Natural killer cell treated with Interleukin-12 subunit alpha and Interleukin-12 subunit beta and Interleukin-15 and Interleukin-18, amount 100 ng/mL, for 72 hours (primary cell): ENCODE data around the gene PTPRN2. TPM values are rescaled to one million over a fixed set of nuclear protein-coding genes. Genes with fewer than 3 reads are reported as not detected.

ENCODE experiments used
- ATAC-seq, 2 donors: fragments of 150-1000 bp; cut with Tn5 transposase in 1 of 2; sonication (Bioruptor Pico), chemical (Tn5 transposase) in 1 of 2; 2 replicates each; pipeline ENCODE4 v1.10.0; 2021
- DNase-seq: peaks from one replicate; pipeline ENCODE4 v3.0.0; 2022; ENCODE audit warnings: low spot score
- H3K27ac Mint-ChIP-seq, 2 donors: 1 replicate in 1 of 2; 2 replicates in 1 of 2; pipeline ENCODE4 v1.8.0; 2022; ENCODE audit warnings: mixed read lengths in 2 of 2, mild to moderate bottlenecking in 1 of 2, moderate library complexity in 1 of 2
- H3K27me3 Mint-ChIP-seq, 2 donors: 1 replicate in 1 of 2; 2 replicates in 1 of 2; pipeline ENCODE4 v1.8.0; 2022; ENCODE audit warnings: mixed read lengths in 2 of 2
- H3K36me3 Mint-ChIP-seq: one replicate; pipeline ENCODE4 v1.8.0; 2022; ENCODE audit warnings: mixed read lengths
- H3K4me1 Mint-ChIP-seq, 2 donors: 1 replicate in 1 of 2; 2 replicates in 1 of 2; pipeline ENCODE4 v1.8.0; 2022; ENCODE audit warnings: low read depth in 2 of 2, mixed read lengths in 2 of 2, mild to moderate bottlenecking in 1 of 2
- H3K4me3 Mint-ChIP-seq: one replicate; pipeline ENCODE4 v1.8.0; 2022; ENCODE audit warnings: mixed read lengths
- H3K9me3 Mint-ChIP-seq: 2 replicates; pipeline ENCODE4 v1.8.0; 2022; ENCODE audit warnings: mixed read lengths
- total RNA-seq, 2 donors: library from RNA; stranded (reverse); gene quantifications; one replicate each; pipeline ENCODE4 v1.2.3, GENCODE V29; 2022

PTPRN2 gene
- total RNA-seq, 2 donors from 2014 or later: 0.17 to 0.74 TPM

GRCh38 chr7:157644946-157645345, 942.7 kb downstream of the PTPRN2 start:
- ATAC-seq (no peak), DNase-seq (peak; percentile 10)
- H3K4me1 Mint-ChIP-seq: no peaks in the 10 kb centered on the region
- H3K4me3 Mint-ChIP-seq: no peak overlapping the region
- H3K9me3 Mint-ChIP-seq: peaks cover 4% of the 10 kb centered on the region
- H3K27ac Mint-ChIP-seq: no peak overlapping the region
- H3K36me3 Mint-ChIP-seq: peaks cover 8% of the 10 kb centered on the region
- peaks cover 12% of the 10 kb centered on the region in 2 donors for H3K27me3 Mint-ChIP-seq

- H3K36me3 Mint-ChIP-seq: peaks cover 10% of the 10 kb centered on the region
- no peak overlapping the region for H3K27ac Mint-ChIP-seq
- peaks cover 8% of the 10 kb centered on the region for H3K9me3 Mint-ChIP-seq
- peaks cover 14 to 19% of the 10 kb centered on the region in 2 donors for H3K27me3 Mint-ChIP-seq
- H3K4me1 Mint-ChIP-seq: no peaks in the 10 kb centered on the region
- H3K4me3 Mint-ChIP-seq: no peak overlapping the region
- DNase-seq (peak; percentile 57), ATAC-seq (peak; percentile 11 to 17)
These were observed 944.1 kb downstream of the PTPRN2 start for GRCh38 chr7:157643525-157643970.

GRCh38 chr7:157641866-157642265, 945.8 kb downstream of the PTPRN2 start:
- DNase-seq (peak; percentile 31), ATAC-seq (no peak)
- Mint-ChIP-seq H3K27me3 (peaks cover 14 to 25% of the 10 kb centered on the region in 2 donors), H3K36me3 (peaks cover 10% of the 10 kb centered on the region), H3K4me3 (no peak overlapping the region), H3K27ac (no peak overlapping the region), H3K4me1 (no peaks in the 10 kb centered on the region), H3K9me3 (peaks cover 8% of the 10 kb centered on the region)

- no peaks in the 10 kb centered on the region for H3K4me1 Mint-ChIP-seq
- H3K27me3 Mint-ChIP-seq: peaks cover 27 to 28% of the 10 kb centered on the region in 2 donors
- DNase-seq (no peak), ATAC-seq (no peak)
- H3K27ac Mint-ChIP-seq: no peak overlapping the region
- peaks cover 8% of the 10 kb centered on the region for H3K9me3 Mint-ChIP-seq
- peaks cover 10% of the 10 kb centered on the region for H3K36me3 Mint-ChIP-seq
- no peak overlapping the region for H3K4me3 Mint-ChIP-seq
These were observed 947.5 kb downstream of the PTPRN2 start for GRCh38 chr7:157640144-157640543.

- peaks cover 36 to 37% of the 10 kb centered on the region in 2 donors for H3K27me3 Mint-ChIP-seq
- ATAC-seq (no peak), DNase-seq (no peak)
- H3K4me1 Mint-ChIP-seq: no peaks in the 10 kb centered on the region
- no peak overlapping the region for H3K27ac Mint-ChIP-seq
- H3K4me3 Mint-ChIP-seq: no peak overlapping the region
- H3K36me3 Mint-ChIP-seq: peaks cover 10% of the 10 kb centered on the region
- peaks cover 8% of the 10 kb centered on the region for H3K9me3 Mint-ChIP-seq
These were observed 949.1 kb downstream of the PTPRN2 start for GRCh38 chr7:157638563-157638962.

- H3K27me3 Mint-ChIP-seq: peaks cover 37 to 42% of the 10 kb centered on the region in 2 donors
These were observed 950.2 kb downstream of the PTPRN2 start for GRCh38 chr7:157637216-157637949.

GRCh38 chr7:157635669-157636068, 952.0 kb downstream of the PTPRN2 start:
- no peak for ATAC-seq
- no peak overlapping the region for H3K27ac Mint-ChIP-seq
- H3K36me3 Mint-ChIP-seq: peaks cover 9% of the 10 kb centered on the region
- H3K9me3 Mint-ChIP-seq: peaks cover 8% of the 10 kb centered on the region
- no peak overlapping the region for H3K4me3 Mint-ChIP-seq
- peaks cover 38% of the 10 kb centered on the region in 2 donors for H3K27me3 Mint-ChIP-seq
- no peak for DNase-seq
- H3K4me1 Mint-ChIP-seq: no peaks in the 10 kb centered on the region

More at GRCh38 chr7:157637216-157637949, 950.2 kb downstream of the PTPRN2 start:
- Mint-ChIP-seq H3K4me1 (no peaks in the 10 kb centered on the region), H3K27ac (no peak overlapping the region), H3K9me3 (peaks cover 8% of the 10 kb centered on the region), H3K4me3 (no peak overlapping the region), H3K36me3 (peaks cover 10% of the 10 kb centered on the region)
- ATAC-seq (no peak), DNase-seq (peak; percentile 25)

- DNase-seq (peak; percentile 13), ATAC-seq (no peak)
- H3K4me1 Mint-ChIP-seq: no peaks in the 10 kb centered on the region
- H3K27me3 Mint-ChIP-seq: peaks cover 32 to 36% of the 10 kb centered on the region in 2 donors
- H3K9me3 Mint-ChIP-seq: peaks cover 6% of the 10 kb centered on the region
- H3K27ac Mint-ChIP-seq: no peak overlapping the region
- H3K36me3 Mint-ChIP-seq: peaks cover 4% of the 10 kb centered on the region
- H3K4me3 Mint-ChIP-seq: no peak overlapping the region
These were observed 952.5 kb downstream of the PTPRN2 start for GRCh38 chr7:157635148-157635500.

- Mint-ChIP-seq H3K27ac (no peak overlapping the region), H3K4me1 (no peaks in the 10 kb centered on the region), H3K9me3 (peaks cover 2% of the 10 kb centered on the region), H3K36me3 (no peaks in the 10 kb centered on the region), H3K27me3 (peaks cover 29 to 35% of the 10 kb centered on the region in 2 donors), H3K4me3 (no peak overlapping the region)
- peak; percentile 54 for DNase-seq
- ATAC-seq: peak in 1 of 2 donors; percentile 41
These were observed 953.0 kb downstream of the PTPRN2 start for GRCh38 chr7:157634401-157635147.

- DNase-seq (peak; percentile 56), ATAC-seq (peak in 1 of 2 donors; percentile 45)
These were observed 954.0 kb downstream of the PTPRN2 start for GRCh38 chr7:157633465-157634185.

GRCh38 chr7:157630301-157630853, 957.2 kb downstream of the PTPRN2 start:
- Mint-ChIP-seq H3K27me3 (peaks cover 39 to 44% of the 10 kb centered on the region in 2 donors), H3K36me3 (no peaks in the 10 kb centered on the region)
- DNase-seq: no peak

More at GRCh38 chr7:157633465-157634185, 954.0 kb downstream of the PTPRN2 start:
- Mint-ChIP-seq H3K27me3 (peaks cover 30 to 31% of the 10 kb centered on the region in 2 donors), H3K9me3 (no peaks in the 10 kb centered on the region), H3K27ac (no peak overlapping the region), H3K4me3 (no peak overlapping the region), H3K36me3 (no peaks in the 10 kb centered on the region), H3K4me1 (no peaks in the 10 kb centered on the region)

GRCh38 chr7:157628456-157628855, 959.2 kb downstream of the PTPRN2 start:
- Mint-ChIP-seq H3K36me3 (no peaks in the 10 kb centered on the region), H3K4me3 (no peak overlapping the region), H3K27ac (no peak overlapping the region), H3K4me1 (no peaks in the 10 kb centered on the region), H3K27me3 (peaks cover 36 to 47% of the 10 kb centered on the region in 2 donors), H3K9me3 (no peaks in the 10 kb centered on the region)
- DNase-seq (no peak), ATAC-seq (peak in 1 of 2 donors; percentile 20)

More at GRCh38 chr7:157630301-157630853, 957.2 kb downstream of the PTPRN2 start:
- no peaks in the 10 kb centered on the region for H3K9me3 Mint-ChIP-seq
- no peak for ATAC-seq
- H3K4me3 Mint-ChIP-seq: no peak overlapping the region
- no peaks in the 10 kb centered on the region for H3K4me1 Mint-ChIP-seq
- H3K27ac Mint-ChIP-seq: no peak overlapping the region

- no peak overlapping the region for H3K27ac Mint-ChIP-seq
- no peaks in the 10 kb centered on the region for H3K36me3 Mint-ChIP-seq
- no peak for ATAC-seq
- H3K4me3 Mint-ChIP-seq: no peak overlapping the region
- DNase-seq: no peak
- no peaks in the 10 kb centered on the region for H3K9me3 Mint-ChIP-seq
- no peaks in the 10 kb centered on the region for H3K4me1 Mint-ChIP-seq
- H3K27me3 Mint-ChIP-seq: peaks cover 34 to 49% of the 10 kb centered on the region in 2 donors
These were observed 960.0 kb downstream of the PTPRN2 start for GRCh38 chr7:157627646-157628045.
